Gastrocnemius medialis (tissue), 4 donors: ENCODE data around the gene ANKDD1A. TPM values are rescaled to one million over a fixed set of nuclear protein-coding genes. Genes with fewer than 3 reads are reported as not detected.

Experiments used
- ATAC-seq, 2 donors: fragments of 150-250 bp; one replicate each; pipeline ENCODE4 v1.9.1; 2016
- DNase-seq, 2 donors: peaks; one replicate each; pipeline ENCODE4 v3.0.0-alpha.2; 2019
- H3K27ac ChIP-seq, 4 donors: fragments of 200-600 bp; sonication (generic); 1 replicate in 1 of 4; 2 replicates in 3 of 4; pipeline ENCODE4 v1.5.1; 2016 to 2018; ENCODE audit warnings: mild to moderate bottlenecking in 2 of 4, moderate library complexity in 1 of 4
- H3K27me3 ChIP-seq, 3 donors: fragments of 200-600 bp; sonication (generic) in 2 of 3; 1 replicate in 1 of 3; 2 replicates in 2 of 3; pipeline versions ENCODE4 v1.5.1 to v1.6.0; 2016 to 2019; ENCODE audit warnings: mild to moderate bottlenecking in 1 of 3, moderate library complexity in 1 of 3
- H3K36me3 ChIP-seq, 2 donors: fragments of 200-600 bp; sonication (generic) in 1 of 2; one replicate each; pipeline ENCODE4 v1.5.1; 2017 to 2018
- H3K4me1 ChIP-seq, 2 donors: fragments of 200-600 bp; sonication (generic) in 1 of 2; one replicate each; pipeline ENCODE4 v1.5.1; 2016 to 2017; ENCODE audit warnings: mild to moderate bottlenecking in 2 of 2
- H3K4me3 ChIP-seq, 4 donors: fragments of 200-600 bp; sonication (generic) in 3 of 4; 1 replicate in 1 of 4; 2 replicates in 3 of 4; pipeline ENCODE4 v1.5.1; 2016 to 2019; ENCODE audit warnings: mild to moderate bottlenecking in 2 of 4
- H3K9me3 ChIP-seq, 3 donors: fragments of 200-600 bp; sonication (generic) in 2 of 3; 1 replicate in 1 of 3; 2 replicates in 2 of 3; pipeline ENCODE4 v1.5.1; 2016 to 2019
- POLR2A ChIP-seq, 2 donors: fragments of 450-650 bp; IDR thresholded peaks; one replicate each; pipeline ENCODE4 v1.6.1; 2017; ENCODE audit warnings: antibody characterized with exemption in 2 of 2, mild to moderate bottlenecking in 2 of 2, moderate library complexity in 2 of 2
- in situ Hi-C, 4 donors: fragments of 200-750 bp; cut with MboI; loops; one replicate each; pipeline versions ENCODE4 v1.15.0 to v1.8.0; 2017; ENCODE audit warnings: low sequenced_read_pairs in 4 of 4
- intact Hi-C: fragments of 100-400 bp; cut with DNase I; formaldehyde crosslinking; loops from one replicate; pipeline ENCODE4 v1.15.1; 2023; ENCODE audit warnings: low total_unique reads
- total RNA-seq, 4 donors: library from RNA; depleted of rRNA; stranded (reverse); fragments of >200 nt; gene quantifications; one replicate each; pipeline versions ENCODE4 v1.1.0 to v1.2.3, GENCODE V29; 2016
- TF ChIP-seq, protein P1 (sequence below), 5 experiments: fragments of 450-650 bp in 3 of 5; fragments of 200-600 bp in 2 of 5; sonication (generic) in 2 of 5; IDR thresholded peaks in 4 of 5; conservative IDR thresholded peaks in 1 of 5; 1 replicate in 4 of 5; 2 replicates in 1 of 5; pipeline ENCODE4 v1.5.1; 2016 to 2019; ENCODE audit warnings: antibody characterized with exemption in 5 of 5, mild to moderate bottlenecking in 3 of 5, moderate library complexity in 3 of 5

Gene ANKDD1A
- total RNA-seq, 4 donors from 2014 or later, result 0.11 to 0.39 (median 0.36) TPM; not detected in 1

DNA sequence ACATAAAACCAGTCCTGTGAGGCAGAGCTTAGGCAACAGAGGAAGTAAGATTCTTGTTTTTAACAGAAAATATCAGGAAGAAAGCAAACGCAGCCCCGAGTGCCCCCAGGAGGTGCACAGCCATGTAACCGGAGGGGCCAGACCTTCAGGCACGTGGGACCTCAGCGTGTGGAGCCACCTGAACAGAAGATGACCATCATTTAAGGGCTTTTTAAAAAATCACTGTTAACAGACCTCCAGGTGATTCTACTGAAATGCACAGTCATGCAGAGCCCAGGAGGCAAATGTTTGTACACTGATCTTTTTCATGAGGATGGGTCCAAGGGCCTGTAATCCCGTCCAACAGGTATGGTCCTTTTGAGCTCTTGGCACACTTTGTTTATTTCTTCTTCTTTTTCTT, 39.2 kb downstream of the ANKDD1A start:
- no peak overlapping the region for H3K27ac ChIP-seq
- H3K4me1 ChIP-seq, result no peaks in the 10 kb centered on the region
- TF ChIP-seq POLR2A (IDR thresholded peaks at IDR 0.05), result no peak
- TF ChIP-seq, protein P1, sequence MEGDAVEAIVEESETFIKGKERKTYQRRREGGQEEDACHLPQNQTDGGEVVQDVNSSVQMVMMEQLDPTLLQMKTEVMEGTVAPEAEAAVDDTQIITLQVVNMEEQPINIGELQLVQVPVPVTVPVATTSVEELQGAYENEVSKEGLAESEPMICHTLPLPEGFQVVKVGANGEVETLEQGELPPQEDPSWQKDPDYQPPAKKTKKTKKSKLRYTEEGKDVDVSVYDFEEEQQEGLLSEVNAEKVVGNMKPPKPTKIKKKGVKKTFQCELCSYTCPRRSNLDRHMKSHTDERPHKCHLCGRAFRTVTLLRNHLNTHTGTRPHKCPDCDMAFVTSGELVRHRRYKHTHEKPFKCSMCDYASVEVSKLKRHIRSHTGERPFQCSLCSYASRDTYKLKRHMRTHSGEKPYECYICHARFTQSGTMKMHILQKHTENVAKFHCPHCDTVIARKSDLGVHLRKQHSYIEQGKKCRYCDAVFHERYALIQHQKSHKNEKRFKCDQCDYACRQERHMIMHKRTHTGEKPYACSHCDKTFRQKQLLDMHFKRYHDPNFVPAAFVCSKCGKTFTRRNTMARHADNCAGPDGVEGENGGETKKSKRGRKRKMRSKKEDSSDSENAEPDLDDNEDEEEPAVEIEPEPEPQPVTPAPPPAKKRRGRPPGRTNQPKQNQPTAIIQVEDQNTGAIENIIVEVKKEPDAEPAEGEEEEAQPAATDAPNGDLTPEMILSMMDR (IDR thresholded peaks at IDR 0.05 in 4 of 5, conservative IDR thresholded peaks at IDR 0.05 in 1 of 5), result no peak
- DNase-seq (no peak), ATAC-seq (no peak)
- H3K27me3 ChIP-seq, result no peaks in the 10 kb centered on the region
- in situ Hi-C loops (no loop called here), intact Hi-C loops (no loop called here)
- no peak overlapping the region for H3K4me3 ChIP-seq
- H3K36me3 ChIP-seq, result peaks cover 0 to 9% of the 10 kb centered on the region in 2 donors
- H3K9me3 ChIP-seq, result no peaks in the 10 kb centered on the region

DNA sequence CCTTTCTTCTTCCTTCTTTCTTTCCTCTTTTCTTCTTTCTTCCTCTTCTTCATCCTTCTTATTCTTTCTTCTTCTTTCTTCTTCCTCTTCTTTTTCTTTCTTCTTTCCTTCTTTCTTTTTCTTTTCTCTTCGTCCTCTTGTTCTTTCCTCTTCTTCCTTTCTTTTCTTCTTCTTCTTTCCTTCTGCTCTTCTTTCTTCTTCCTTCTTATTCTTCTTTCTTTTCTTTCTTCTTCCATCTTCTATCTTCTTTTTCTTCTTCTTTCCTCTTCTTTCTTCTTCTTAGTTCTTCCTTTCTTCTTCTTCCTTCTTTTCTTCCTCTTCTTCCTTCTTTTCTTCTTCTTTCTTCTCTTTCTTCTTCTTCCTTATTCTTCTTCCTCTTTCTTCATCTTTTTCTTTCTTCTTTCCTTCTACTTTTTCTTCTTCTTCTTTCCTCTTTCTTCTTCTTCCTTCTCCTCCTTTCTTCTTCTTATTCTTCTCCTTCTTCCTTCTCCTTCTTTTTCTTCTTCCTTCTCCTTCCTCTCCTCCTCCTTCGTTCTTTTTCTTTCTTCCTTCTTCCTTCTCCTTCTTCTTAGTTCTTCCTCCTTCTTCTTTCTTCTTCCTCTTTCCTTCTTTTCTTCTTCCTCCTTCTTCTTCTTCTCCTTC, 40.2 kb downstream of the ANKDD1A start:
- H3K27me3 ChIP-seq, result no peaks in the 10 kb centered on the region
- no peak for DNase-seq
- TF ChIP-seq, protein P1 (IDR thresholded peaks at IDR 0.05 in 4 of 5, conservative IDR thresholded peaks at IDR 0.05 in 1 of 5), result no peak
- TF ChIP-seq POLR2A (IDR thresholded peaks at IDR 0.05), result no peak
- H3K9me3 ChIP-seq, result no peaks in the 10 kb centered on the region
- no peak overlapping the region for H3K4me3 ChIP-seq
- ATAC-seq, result no peak
- in situ Hi-C loops (no loop called here), intact Hi-C loops (no loop called here)
- peaks cover 0 to 14% of the 10 kb centered on the region in 2 donors for H3K36me3 ChIP-seq
- H3K27ac ChIP-seq, result no peak overlapping the region
- no peaks in the 10 kb centered on the region for H3K4me1 ChIP-seq

DNA sequence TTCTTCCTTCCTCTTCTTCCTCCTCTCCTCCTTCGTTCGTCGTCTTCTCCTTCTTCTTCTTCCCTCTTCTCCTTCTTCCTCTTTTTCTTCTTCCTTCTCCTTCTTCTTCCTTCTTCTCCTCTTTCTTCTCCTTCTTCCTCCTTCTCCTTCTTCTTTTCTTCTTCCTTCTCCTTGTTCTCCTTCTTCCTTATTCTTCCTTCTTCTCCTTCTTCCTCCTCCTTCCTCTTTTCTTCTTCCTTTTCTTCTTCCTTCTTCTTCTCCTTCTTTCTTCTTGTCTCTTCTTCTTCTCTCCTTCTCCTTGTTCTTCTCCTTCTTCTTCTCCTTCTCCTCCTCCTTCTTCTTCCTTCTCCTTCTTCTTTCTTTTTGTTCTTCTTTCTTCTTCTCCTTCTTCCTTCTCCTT, 42.7 kb downstream of the ANKDD1A start:
- in situ Hi-C loops, result no loop called here
- no peak for ATAC-seq
- H3K27me3 ChIP-seq, result no peaks in the 10 kb centered on the region
- no peaks in the 10 kb centered on the region for H3K4me1 ChIP-seq
- H3K4me3 ChIP-seq, result no peak overlapping the region
- peaks cover 0 to 36% of the 10 kb centered on the region in 2 donors for H3K36me3 ChIP-seq
- TF ChIP-seq, protein P1 (IDR thresholded peaks at IDR 0.05 in 4 of 5, conservative IDR thresholded peaks at IDR 0.05 in 1 of 5), result no peak
- H3K9me3 ChIP-seq, result no peaks in the 10 kb centered on the region
- DNase-seq, result no peak
- intact Hi-C loops, result no loop called here
- no peak overlapping the region for H3K27ac ChIP-seq

DNA sequence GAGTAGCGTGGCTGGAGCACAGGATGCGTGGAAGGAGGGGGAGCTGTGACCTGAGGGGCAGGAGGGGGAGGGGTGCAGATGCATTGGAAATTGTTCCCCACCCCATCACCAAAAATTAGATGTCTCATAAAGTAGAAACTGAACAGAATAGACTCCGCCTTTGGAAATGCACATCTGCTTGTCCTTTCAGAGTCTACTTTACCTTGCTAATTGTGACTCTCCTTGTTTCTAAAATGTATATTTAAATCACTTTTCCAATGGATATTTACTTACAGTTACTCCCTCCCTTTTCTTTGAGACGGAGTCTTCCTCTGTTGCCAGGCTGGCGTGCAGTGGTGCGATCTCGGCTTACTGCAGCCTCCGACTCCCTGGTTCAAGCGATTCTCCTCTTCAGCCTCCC, 47.4 kb downstream of the ANKDD1A start:
- Histone ChIP-seq H3K4me3 (no peak overlapping the region), H3K27ac (no peak overlapping the region), H3K4me1 (no peaks in the 10 kb centered on the region), H3K27me3 (no peaks in the 10 kb centered on the region), H3K9me3 (no peaks in the 10 kb centered on the region), H3K36me3 (peaks cover 0 to 83% of the 10 kb centered on the region in 2 donors)
- ATAC-seq, result no peak
- intact Hi-C loops (no loop called here), in situ Hi-C loops (no loop called here)
- no peak for DNase-seq
- TF ChIP-seq, protein P1 (IDR thresholded peaks at IDR 0.05 in 4 of 5, conservative IDR thresholded peaks at IDR 0.05 in 1 of 5), result no peak
- no peak for TF ChIP-seq POLR2A (IDR thresholded peaks at IDR 0.05)

DNA sequence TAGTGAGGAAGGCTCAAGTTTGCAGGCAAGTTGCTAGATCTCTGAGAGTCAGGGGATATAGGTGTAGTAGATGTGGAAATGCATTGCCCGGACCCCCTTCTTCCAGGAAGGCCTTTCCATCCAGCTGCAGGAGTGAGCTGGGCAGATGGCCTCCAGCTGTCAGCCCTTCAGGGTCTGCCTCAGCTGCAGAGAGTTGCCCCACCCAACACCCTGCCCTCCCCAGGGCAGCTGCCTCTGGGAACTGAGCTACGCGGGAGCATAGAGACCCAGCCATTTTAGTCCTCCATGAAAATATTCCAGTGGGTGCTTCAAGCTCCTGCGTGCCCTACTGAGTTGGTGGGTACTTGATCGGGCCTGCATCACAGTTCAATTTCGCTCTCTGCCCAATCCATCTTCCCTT, 48.5 kb downstream of the ANKDD1A start:
- no peaks in the 10 kb centered on the region for H3K9me3 ChIP-seq
- peaks cover 3 to 91% of the 10 kb centered on the region in 2 donors for H3K36me3 ChIP-seq
- TF ChIP-seq, protein P1 (IDR thresholded peaks at IDR 0.05 in 4 of 5, conservative IDR thresholded peaks at IDR 0.05 in 1 of 5), result no peak
- TF ChIP-seq POLR2A (IDR thresholded peaks at IDR 0.05), result no peak
- DNase-seq (no peak), ATAC-seq (no peak)
- intact Hi-C loops, result no loop called here
- H3K4me1 ChIP-seq, result no peaks in the 10 kb centered on the region
- no peaks in the 10 kb centered on the region for H3K27me3 ChIP-seq
- no peak overlapping the region for H3K4me3 ChIP-seq
- no peak overlapping the region for H3K27ac ChIP-seq
- in situ Hi-C loops, result no loop called here
